OCI-LY1 (cell line): ENCODE data around the gene SLC4A11.

ENCODE experiments used
- H2AFZ ChIP-seq: fragments of 200-600 bp; sonication (generic), shearing (Covaris generic); 2 replicates; pipeline ENCODE4 v1.6.0; 2014; ENCODE audit warnings: antibody characterized with exemption, mild to moderate bottlenecking, low read length
- H3F3A ChIP-seq: fragments of 200-600 bp; sonication (generic), shearing (Covaris generic); 2 replicates; pipeline ENCODE4 v1.6.0; 2014; ENCODE audit warnings: mild to moderate bottlenecking, antibody characterized with exemption, low read length, moderate library complexity; ENCODE audit not compliant: insufficient read depth
- H3K27ac ChIP-seq: fragments of 200-600 bp; sonication (generic); 2 replicates; pipeline ENCODE4 v1.5.1; 2014; ENCODE audit warnings: low read length, mixed run types, mild to moderate bottlenecking, low read depth; ENCODE audit not compliant: poor library complexity, severe bottlenecking
- H3K27me3 ChIP-seq: fragments of 200-600 bp; sonication (generic); 2 replicates; pipeline ENCODE4 v1.6.0; 2014; ENCODE audit warnings: antibody characterized with exemption, mild to moderate bottlenecking, low read length, moderate library complexity; ENCODE audit not compliant: insufficient read depth
- H3K36me3 ChIP-seq: fragments of 200-600 bp; sonication (generic); 2 replicates; pipeline ENCODE4 v1.6.1; 2014; ENCODE audit warnings: mild to moderate bottlenecking, antibody characterized with exemption, low read length, moderate library complexity, mixed read lengths; ENCODE audit not compliant: insufficient read depth
- H3K4me1 ChIP-seq: fragments of 200-600 bp; sonication (generic); 2 replicates; pipeline ENCODE4 v1.5.1; 2014; ENCODE audit warnings: mild to moderate bottlenecking, low read length, moderate library complexity; ENCODE audit not compliant: insufficient read depth, severe bottlenecking
- H3K4me2 ChIP-seq: fragments of 200-600 bp; sonication (generic), shearing (Covaris generic); 2 replicates; pipeline ENCODE4 v1.6.1; 2014; ENCODE audit warnings: low read length
- H3K4me3 ChIP-seq: fragments of 200-600 bp; sonication (generic); 2 replicates; pipeline ENCODE4 v1.5.1; 2014; ENCODE audit warnings: low read length, low read depth, mild to moderate bottlenecking, mixed read lengths; ENCODE audit not compliant: poor library complexity, severe bottlenecking
- H3K79me2 ChIP-seq: fragments of 200-600 bp; shearing (Covaris generic); 2 replicates; pipeline ENCODE4 v1.6.1; 2016; ENCODE audit warnings: mixed run types, low read length, mixed read lengths; ENCODE audit not compliant: insufficient read depth
- H3K9ac ChIP-seq: fragments of 200-600 bp; sonication (generic), shearing (Covaris generic); 2 replicates; pipeline ENCODE4 v1.6.1; 2014; ENCODE audit warnings: mild to moderate bottlenecking, low read length, mixed read lengths
- H3K9me2 ChIP-seq: fragments of 200-600 bp; sonication (generic), shearing (Covaris generic); 2 replicates; pipeline ENCODE4 v1.6.1; 2014; ENCODE audit warnings: low read depth, mild to moderate bottlenecking, low read length, mixed read lengths
- H3K9me3 ChIP-seq: fragments of 200-600 bp; shearing (Covaris generic); 2 replicates; pipeline ENCODE4 v1.6.1; 2014; ENCODE audit warnings: low read length, mixed read lengths
- H4K20me1 ChIP-seq: fragments of 200-600 bp; sonication (generic), shearing (Covaris generic); 2 replicates; pipeline ENCODE4 v1.6.0; 2016; ENCODE audit warnings: mild to moderate bottlenecking, low read length; ENCODE audit not compliant: insufficient read depth
- CTCF ChIP-seq: fragments of 200-600 bp; sonication (generic), shearing (Covaris generic); IDR thresholded peaks from 2 replicates; pipeline ENCODE4 v1.5.1; 2017; ENCODE audit warnings: mild to moderate bottlenecking, antibody characterized with exemption, low read length, moderate library complexity, mixed read lengths
- EZH2 ChIP-seq: fragments of 200-600 bp; sonication (generic), shearing (Covaris generic); IDR thresholded peaks from 2 replicates; pipeline ENCODE4 v1.8.0; 2017; ENCODE audit warnings: borderline replicate concordance, mixed run types, mild to moderate bottlenecking, antibody characterized with exemption, low read length, moderate library complexity, mixed read lengths

Gene SLC4A11

DNA sequence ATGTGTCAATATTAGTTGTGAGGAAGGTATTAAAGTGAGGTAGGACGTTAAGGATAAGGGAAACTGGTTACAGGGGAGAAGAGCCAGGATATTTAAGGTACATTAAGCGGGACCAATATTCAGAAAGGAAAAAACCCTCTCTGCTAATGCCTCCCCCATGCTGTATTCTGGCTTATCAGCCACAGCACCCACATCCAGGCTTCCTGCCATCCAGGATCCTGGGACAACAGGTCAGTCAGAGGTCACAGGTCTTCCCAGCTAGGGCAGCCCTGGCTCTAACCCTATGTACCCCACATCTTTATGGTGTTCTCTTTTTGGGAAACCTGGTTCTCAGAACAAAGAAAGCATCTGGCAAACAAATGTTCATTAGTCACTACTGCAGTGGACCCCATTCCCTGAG, 39.8 kb downstream of the SLC4A11 start:
- H3K4me2 ChIP-seq = no peak overlapping the region
- H3K4me3 ChIP-seq = no peak overlapping the region
- peaks cover 11% of the 10 kb centered on the region for H3K4me1 ChIP-seq
- no peaks in the 10 kb centered on the region for H3K9me2 ChIP-seq
- H4K20me1 ChIP-seq = no peaks in the 10 kb centered on the region
- H2AFZ ChIP-seq = no peak overlapping the region
- H3K9me3 ChIP-seq = no peaks in the 10 kb centered on the region
- no peak overlapping the region for H3K27ac ChIP-seq
- H3F3A ChIP-seq = no peaks in the 10 kb centered on the region
- H3K27me3 ChIP-seq = no peaks in the 10 kb centered on the region
- H3K9ac ChIP-seq = no peak overlapping the region
- H3K79me2 ChIP-seq = peaks cover 7% of the 10 kb centered on the region; the same call in 1 of the 2 replicates
- peaks cover 61% of the 10 kb centered on the region for H3K36me3 ChIP-seq
- TF ChIP-seq EZH2 (no peak), CTCF (no peak)

DNA sequence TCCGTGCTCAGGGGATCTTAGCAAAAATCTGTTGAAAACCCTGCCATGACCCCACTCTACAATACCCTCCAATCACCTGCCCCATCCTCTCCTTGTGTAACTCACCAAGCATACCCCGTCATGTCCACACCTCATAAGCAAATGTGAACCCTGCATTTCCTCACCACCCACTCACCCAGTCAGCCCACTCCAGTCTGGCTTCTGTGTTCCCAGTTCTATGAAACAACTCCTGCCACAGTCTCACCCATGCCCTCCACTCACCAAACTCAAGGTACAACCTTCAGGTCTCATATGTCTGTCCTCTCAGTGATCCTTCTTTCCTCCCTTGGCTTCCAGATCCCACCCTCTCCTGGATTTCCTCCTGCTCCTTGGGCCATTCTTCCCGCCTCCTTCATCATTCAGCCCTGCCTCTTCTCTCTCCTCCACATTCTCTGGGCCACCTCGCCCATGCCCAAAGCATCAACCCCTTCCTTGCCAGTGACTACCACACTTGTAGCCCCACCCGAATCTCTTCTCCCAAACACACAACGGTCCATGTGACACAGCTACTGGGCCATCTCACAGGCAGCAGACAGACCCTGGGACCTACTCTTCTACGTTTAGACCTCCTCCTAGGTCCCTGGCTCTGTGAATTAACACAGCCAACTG, 43.3 kb downstream of the SLC4A11 start:
- Histone ChIP-seq H3K9me2 (no peaks in the 10 kb centered on the region), H3K4me1 (no peaks in the 10 kb centered on the region), H3K27ac (no peak overlapping the region), H3K79me2 (no peaks in the 10 kb centered on the region), H2AFZ (no peak overlapping the region), H3K36me3 (peaks cover 77% of the 10 kb centered on the region), H3K4me3 (no peak overlapping the region), H3K27me3 (no peaks in the 10 kb centered on the region), H3F3A (no peaks in the 10 kb centered on the region), H4K20me1 (no peaks in the 10 kb centered on the region), H3K9me3 (no peaks in the 10 kb centered on the region), H3K9ac (no peak overlapping the region), H3K4me2 (no peak overlapping the region)
- no peak for TF ChIP-seq CTCF
- no peak for TF ChIP-seq EZH2

GRCh38 chr20:3194617-3195280, 44.2 kb downstream of the SLC4A11 start:
- H3K79me2 ChIP-seq = no peaks in the 10 kb centered on the region
- no peaks in the 10 kb centered on the region for H3K9me3 ChIP-seq
- H3K4me3 ChIP-seq = no peak overlapping the region
- H3K4me1 ChIP-seq = no peaks in the 10 kb centered on the region
- no peak overlapping the region for H3K4me2 ChIP-seq
- no peak overlapping the region for H2AFZ ChIP-seq
- H4K20me1 ChIP-seq = no peaks in the 10 kb centered on the region
- no peak overlapping the region for H3K27ac ChIP-seq
- no peaks in the 10 kb centered on the region for H3F3A ChIP-seq
- no peaks in the 10 kb centered on the region for H3K27me3 ChIP-seq
- TF ChIP-seq EZH2 (no peak), CTCF (no peak)
- H3K9me2 ChIP-seq = no peaks in the 10 kb centered on the region
- H3K9ac ChIP-seq = no peak overlapping the region
- H3K36me3 ChIP-seq = peaks cover 74% of the 10 kb centered on the region
